Measurements from ENCODE around the gene FAM177B.

DNA sequence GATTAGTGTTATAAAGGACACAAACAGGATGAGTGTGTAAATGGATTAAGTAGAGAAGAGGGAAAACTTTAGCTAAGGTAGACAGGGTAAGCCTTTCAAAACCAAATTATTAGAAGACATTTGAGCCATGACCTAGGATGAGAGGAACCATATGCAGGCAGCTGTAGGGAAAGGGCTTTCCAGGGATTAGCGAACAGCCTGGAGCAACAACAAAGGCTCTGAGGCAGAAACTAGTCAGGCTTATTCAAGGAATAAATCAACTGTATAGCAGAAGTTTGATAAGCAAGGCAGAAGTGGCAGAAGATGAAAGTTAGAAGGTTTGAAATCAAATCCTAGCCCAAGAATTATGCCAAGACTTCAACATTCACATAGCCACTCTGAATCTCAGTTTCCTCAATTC lies 46.0 kb upstream of the FAM177B start:
- no peak for TF ChIP-seq POLR2A (IDR thresholded peaks at IDR 0.05)
- TF ChIP-seq, protein P1, sequence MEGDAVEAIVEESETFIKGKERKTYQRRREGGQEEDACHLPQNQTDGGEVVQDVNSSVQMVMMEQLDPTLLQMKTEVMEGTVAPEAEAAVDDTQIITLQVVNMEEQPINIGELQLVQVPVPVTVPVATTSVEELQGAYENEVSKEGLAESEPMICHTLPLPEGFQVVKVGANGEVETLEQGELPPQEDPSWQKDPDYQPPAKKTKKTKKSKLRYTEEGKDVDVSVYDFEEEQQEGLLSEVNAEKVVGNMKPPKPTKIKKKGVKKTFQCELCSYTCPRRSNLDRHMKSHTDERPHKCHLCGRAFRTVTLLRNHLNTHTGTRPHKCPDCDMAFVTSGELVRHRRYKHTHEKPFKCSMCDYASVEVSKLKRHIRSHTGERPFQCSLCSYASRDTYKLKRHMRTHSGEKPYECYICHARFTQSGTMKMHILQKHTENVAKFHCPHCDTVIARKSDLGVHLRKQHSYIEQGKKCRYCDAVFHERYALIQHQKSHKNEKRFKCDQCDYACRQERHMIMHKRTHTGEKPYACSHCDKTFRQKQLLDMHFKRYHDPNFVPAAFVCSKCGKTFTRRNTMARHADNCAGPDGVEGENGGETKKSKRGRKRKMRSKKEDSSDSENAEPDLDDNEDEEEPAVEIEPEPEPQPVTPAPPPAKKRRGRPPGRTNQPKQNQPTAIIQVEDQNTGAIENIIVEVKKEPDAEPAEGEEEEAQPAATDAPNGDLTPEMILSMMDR (IDR thresholded peaks at IDR 0.05) = no peak
- TF ChIP-seq POLR2AphosphoS5 (IDR thresholded peaks at IDR 0.05) = no peak
- TF ChIP-seq EP300 (IDR thresholded peaks at IDR 0.05) = no peak

Measured in sigmoid colon (tissue), 4 donors.